Measurements from ENCODE around the gene UBLCP1. TPM values are rescaled to one million over a fixed set of nuclear protein-coding genes. Genes with fewer than 3 reads are reported as not detected.

The UBLCP1 gene
- total RNA-seq, 2 experiments from 2014 or later = 11.3 to 24.9 TPM

GRCh38 chr5:159240301-159240870, 22.7 kb upstream of the UBLCP1 start:
- ChIA-PET CTCF (ENCODE audit: unreplicated experiment) (no interaction called here), POLR2A (interaction anchor here (1.5 kb wide), 1 partner anchor 10 kb away, joined by 4 read pairs; no protein-coding TSS in a partner anchor)
- Histone ChIP-seq H3K79me2 (ENCODE audit: insufficient read depth, low read depth, low read length) (no peaks in the 10 kb centered on the region), H2AFZ (ENCODE audit: low read length) (no peak overlapping the region), H3K4me1 (ENCODE audit: insufficient read depth, low read length, poor library complexity, severe bottlenecking) (peaks cover 5% of the 10 kb centered on the region), H3K27ac (ENCODE audit: low read depth, low read length, poor library complexity, severe bottlenecking) (no peak overlapping the region), H3K4me3 (ENCODE audit: low read depth, low read length, poor library complexity, severe bottlenecking) (no peak overlapping the region), H3K36me3 (ENCODE audit: insufficient read depth, low read length) (no peaks in the 10 kb centered on the region), H3K9me2 (ENCODE audit: insufficient read depth, low read length) (no peaks in the 10 kb centered on the region), H4K20me1 (ENCODE audit: insufficient read depth, low read length) (no peaks in the 10 kb centered on the region), H3K9me3 (ENCODE audit: low read length) (no peaks in the 10 kb centered on the region), H3K4me2 (ENCODE audit: low read length) (no peak overlapping the region)
- DNase-seq (ENCODE audit: low spot score) = no peak
- BruUV-seq (replicated peaks) = no TSS peak
- intact Hi-C loops (cut with micrococcal nuclease; ENCODE audit: unreplicated experiment) = no loop called here
- TF ChIP-seq CTCF (conservative IDR thresholded peaks at IDR 0.05; ENCODE audit: low read length) (no peak), EZH2phosphoT487 (IDR thresholded peaks at IDR 0.05; ENCODE audit: borderline replicate concordance, low read depth, low read length) (no peak)

DNA sequence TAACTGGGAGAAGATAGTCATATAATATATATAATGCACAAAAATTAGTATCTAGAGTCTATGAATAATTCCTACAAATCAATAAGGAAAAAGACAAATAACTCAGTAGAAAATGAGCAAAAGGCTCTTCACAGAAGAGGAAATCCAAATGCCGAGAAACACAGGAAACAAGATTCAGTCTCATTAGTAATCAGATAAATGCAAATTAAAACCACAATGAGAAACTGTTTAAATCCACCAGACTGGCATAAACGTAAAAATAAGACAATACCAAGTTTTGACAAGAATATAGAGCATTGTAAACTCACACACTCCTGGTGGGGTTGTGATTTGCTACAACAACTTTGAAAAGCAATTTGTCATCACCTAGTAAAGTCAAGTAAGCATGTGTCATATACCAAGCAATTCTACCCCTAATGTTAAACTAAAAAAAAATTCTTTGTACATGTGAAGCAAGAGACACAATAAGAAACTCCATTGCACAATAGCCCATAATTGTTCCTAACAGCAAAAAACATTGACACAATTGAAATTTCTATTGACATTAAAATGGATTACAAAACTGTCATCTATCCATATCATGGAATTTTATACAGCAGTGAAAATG, 21.0 kb upstream of the UBLCP1 start:
- Histone ChIP-seq H3K27ac (ENCODE audit: low read depth, low read length, poor library complexity, severe bottlenecking) (no peak overlapping the region), H3K9me3 (ENCODE audit: low read length) (no peaks in the 10 kb centered on the region), H3K9me2 (ENCODE audit: insufficient read depth, low read length) (no peaks in the 10 kb centered on the region), H2AFZ (ENCODE audit: low read length) (no peak overlapping the region), H4K20me1 (ENCODE audit: insufficient read depth, low read length) (no peaks in the 10 kb centered on the region), H3K4me2 (ENCODE audit: low read length) (no peak overlapping the region), H3K36me3 (ENCODE audit: insufficient read depth, low read length) (no peaks in the 10 kb centered on the region), H3K79me2 (ENCODE audit: insufficient read depth, low read depth, low read length) (no peaks in the 10 kb centered on the region), H3K4me1 (ENCODE audit: insufficient read depth, low read length, poor library complexity, severe bottlenecking) (peaks cover 5% of the 10 kb centered on the region), H3K4me3 (ENCODE audit: low read depth, low read length, poor library complexity, severe bottlenecking) (no peak overlapping the region)
- ChIA-PET CTCF (ENCODE audit: unreplicated experiment) (no interaction called here), POLR2A (no interaction called here)
- intact Hi-C loops (cut with micrococcal nuclease; ENCODE audit: unreplicated experiment) = no loop called here
- TF ChIP-seq CTCF (conservative IDR thresholded peaks at IDR 0.05; ENCODE audit: low read length) = no peak
- TF ChIP-seq EZH2phosphoT487 (IDR thresholded peaks at IDR 0.05; ENCODE audit: borderline replicate concordance, low read depth, low read length) = no peak
- no peak for DNase-seq (ENCODE audit: low spot score)
- BruUV-seq (replicated peaks) = no TSS peak

- Histone ChIP-seq H3K4me2 (ENCODE audit: low read length) (no peak overlapping the region), H3K4me1 (ENCODE audit: insufficient read depth, low read length, poor library complexity, severe bottlenecking) (peaks cover 5% of the 10 kb centered on the region), H3K4me3 (ENCODE audit: low read depth, low read length, poor library complexity, severe bottlenecking) (no peak overlapping the region), H3K27ac (ENCODE audit: low read depth, low read length, poor library complexity, severe bottlenecking) (no peak overlapping the region), H3K9me2 (ENCODE audit: insufficient read depth, low read length) (no peaks in the 10 kb centered on the region), H3K9me3 (ENCODE audit: low read length) (no peaks in the 10 kb centered on the region), H3K79me2 (ENCODE audit: insufficient read depth, low read depth, low read length) (no peaks in the 10 kb centered on the region), H3K36me3 (ENCODE audit: insufficient read depth, low read length) (no peaks in the 10 kb centered on the region), H2AFZ (ENCODE audit: low read length) (no peak overlapping the region), H4K20me1 (ENCODE audit: insufficient read depth, low read length) (no peaks in the 10 kb centered on the region)
- CTCF ChIA-PET (ENCODE audit: unreplicated experiment) = no interaction called here
- DNase-seq (ENCODE audit: low spot score) = no peak
- TF ChIP-seq CTCF (conservative IDR thresholded peaks at IDR 0.05; ENCODE audit: low read length) (no peak), EZH2phosphoT487 (IDR thresholded peaks at IDR 0.05; ENCODE audit: borderline replicate concordance, low read depth, low read length) (no peak)
- POLR2A ChIA-PET = interaction anchor here (0.6 to 0.8 kb wide), 3 partner anchors 12 to 45 kb away, joined by 3 to 4 read pairs (median 4); no protein-coding TSS in a partner anchor
- intact Hi-C loops (cut with micrococcal nuclease; ENCODE audit: unreplicated experiment) = no loop called here
- BruUV-seq (replicated peaks) = no TSS peak
Measured at GRCh38 chr5:159242656-159243055, 20.4 kb upstream of the UBLCP1 start.
